Measurements from ENCODE around the gene CANT1. TPM values are rescaled to one million over a fixed set of nuclear protein-coding genes. Genes with fewer than 3 reads are reported as not detected.
"Not testable (repeated sequence)": the region's sequence is repeated elsewhere in the genome, so short reads cannot be mapped to it uniquely, and the experiment has no call there.

The CANT1 gene
- total RNA-seq, 1 donor from 2014 or later, result 75.1 TPM

- no peak for DNase-seq (ENCODE audit: extremely low spot score, unreplicated experiment)
- no peaks in the 10 kb centered on the region for H3K27me3 Mint-ChIP-seq
- no peak overlapping the region for H3K4me3 Mint-ChIP-seq
- H3K36me3 Mint-ChIP-seq, result peaks cover 3% of the 10 kb centered on the region
- no peaks in the 10 kb centered on the region for H3K9me3 Mint-ChIP-seq
- H3K27ac Mint-ChIP-seq, result no peak overlapping the region
- TF ChIP-seq CTCF (conservative IDR thresholded peaks at IDR 0.05), result no peak
- peaks cover 9% of the 10 kb centered on the region for H3K4me1 Mint-ChIP-seq (ENCODE audit: unreplicated experiment)
These were observed 42.5 kb downstream of the CANT1 start for GRCh38 chr17:78966910-78967600.

GRCh38 chr17:78966123-78966813, 43.3 kb downstream of the CANT1 start:
- Mint-ChIP-seq H3K9me3 (no peaks in the 10 kb centered on the region), H3K27ac (no peak overlapping the region), H3K36me3 (peaks cover 3% of the 10 kb centered on the region), H3K27me3 (no peaks in the 10 kb centered on the region), H3K4me1 (ENCODE audit: unreplicated experiment) (peaks cover 7% of the 10 kb centered on the region), H3K4me3 (no peak overlapping the region)
- no peak for TF ChIP-seq CTCF (conservative IDR thresholded peaks at IDR 0.05)
- no peak for DNase-seq (ENCODE audit: extremely low spot score, unreplicated experiment)

DNA sequence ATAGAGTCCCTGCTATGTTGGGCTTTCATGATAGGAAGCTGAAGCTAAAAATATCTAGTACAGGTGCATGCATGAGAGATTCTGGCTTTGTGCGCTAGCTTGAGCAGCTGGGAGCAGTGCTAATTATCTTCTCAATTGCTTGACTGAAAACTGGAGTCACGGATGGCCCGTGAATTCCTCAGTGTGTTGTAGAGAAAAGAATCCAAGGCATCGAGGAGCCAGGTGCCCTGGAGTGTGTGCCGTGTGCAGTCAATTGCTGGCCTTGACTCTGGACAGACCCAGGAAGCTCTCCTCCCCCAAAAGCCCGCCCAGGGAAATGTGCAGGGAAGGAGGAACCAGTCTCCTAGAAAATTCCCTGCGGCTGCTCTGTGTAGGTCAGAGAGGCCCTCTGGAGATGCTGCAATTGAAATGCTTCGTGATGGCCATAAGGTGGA, 44.1 kb downstream of the CANT1 start:
- TF ChIP-seq CTCF (conservative IDR thresholded peaks at IDR 0.05), result no peak
- Mint-ChIP-seq H3K9me3 (no peaks in the 10 kb centered on the region), H3K36me3 (no peaks in the 10 kb centered on the region), H3K27ac (no peak overlapping the region), H3K27me3 (no peaks in the 10 kb centered on the region), H3K4me3 (no peak overlapping the region), H3K4me1 (ENCODE audit: unreplicated experiment) (peaks cover 4% of the 10 kb centered on the region)
- DNase-seq (ENCODE audit: extremely low spot score, unreplicated experiment), result no peak

DNA sequence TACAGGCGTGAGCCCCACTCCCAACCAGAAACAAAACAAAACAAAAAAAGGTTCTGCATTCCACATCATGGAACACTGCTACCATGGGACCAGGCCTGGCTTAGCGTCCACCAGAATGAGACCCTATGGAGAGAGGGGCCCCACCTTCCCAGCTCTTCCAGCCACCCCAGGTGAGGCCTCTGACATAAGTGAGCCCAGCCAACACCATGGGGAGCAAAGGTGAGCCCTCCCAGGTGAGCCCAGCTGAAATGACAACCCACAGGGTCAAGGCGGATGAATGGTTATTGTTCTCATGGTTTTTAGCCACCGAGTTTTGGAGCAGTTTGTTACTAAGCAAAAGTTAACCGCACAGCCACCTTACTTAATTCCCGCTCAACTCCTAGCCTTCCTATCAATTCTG, 46.2 kb downstream of the CANT1 start:
- no peak overlapping the region for H3K4me3 Mint-ChIP-seq
- no peaks in the 10 kb centered on the region for H3K27me3 Mint-ChIP-seq
- TF ChIP-seq CTCF (conservative IDR thresholded peaks at IDR 0.05), result no peak
- H3K36me3 Mint-ChIP-seq, result no peaks in the 10 kb centered on the region
- DNase-seq (ENCODE audit: extremely low spot score, unreplicated experiment), result no peak
- no peaks in the 10 kb centered on the region for H3K9me3 Mint-ChIP-seq
- H3K4me1 Mint-ChIP-seq (ENCODE audit: unreplicated experiment), result peaks cover 9% of the 10 kb centered on the region
- H3K27ac Mint-ChIP-seq, result no peak overlapping the region

- not testable (repeated sequence) for DNase-seq (ENCODE audit: extremely low spot score, unreplicated experiment); H3K9me3 Mint-ChIP-seq; H3K27me3 Mint-ChIP-seq; H3K36me3 Mint-ChIP-seq; H3K4me3 Mint-ChIP-seq; H3K4me1 Mint-ChIP-seq (ENCODE audit: unreplicated experiment)
- peak overlapping the region; percentile 82 for H3K27ac Mint-ChIP-seq
These were observed 46.6 kb downstream of the CANT1 start for GRCh38 chr17:78962984-78963348.

GRCh38 chr17:78962345-78962983, 47.1 kb downstream of the CANT1 start:
- no peak for DNase-seq (ENCODE audit: extremely low spot score, unreplicated experiment)
- Mint-ChIP-seq H3K9me3 (no peaks in the 10 kb centered on the region), H3K4me1 (ENCODE audit: unreplicated experiment) (peaks cover 9% of the 10 kb centered on the region), H3K27me3 (no peaks in the 10 kb centered on the region), H3K4me3 (no peak overlapping the region), H3K36me3 (no peaks in the 10 kb centered on the region), H3K27ac (peak overlapping the region; percentile 82)
- TF ChIP-seq CTCF (conservative IDR thresholded peaks at IDR 0.05), result no peak
